GM19324 (cell line): ENCODE data around the gene DAAM2.

ENCODE experiments used
- ATAC-seq: cut with Tn5 transposase; IDR thresholded peaks from one replicate; pipeline ENCODE4 v1.9.1; 2021; ENCODE audit warnings: mild to moderate bottlenecking, moderate library complexity; ENCODE audit not compliant: unreplicated experiment, low FRiP score

The DAAM2 gene

GRCh38 chr6:39786649-39787048 is 5.5 kb upstream of the DAAM2 start:
- ATAC-seq, result no peak

- ATAC-seq, result no peak
Measured at GRCh38 chr6:39787322-39787721, 4.9 kb upstream of the DAAM2 start.

GRCh38 chr6:39790772-39791171 is 1.4 kb upstream of the DAAM2 start:
- no peak for ATAC-seq

GRCh38 chr6:39791311-39791710 is 865 bp upstream of the DAAM2 start:
- ATAC-seq, result no peak

GRCh38 chr6:39792540-39793450 is 619 bp downstream of the DAAM2 start:
- ATAC-seq, result no peak

- ATAC-seq, result no peak
Measured at GRCh38 chr6:39793516-39793915, 1.3 kb downstream of the DAAM2 start.

GRCh38 chr6:39794231-39794630 is 2.1 kb downstream of the DAAM2 start:
- ATAC-seq, result no peak

- ATAC-seq, result no peak
Measured at GRCh38 chr6:39797751-39798150, 5.6 kb downstream of the DAAM2 start.

GRCh38 chr6:39800034-39801032 is 8.2 kb downstream of the DAAM2 start:
- no peak for ATAC-seq

- no peak for ATAC-seq
Measured at GRCh38 chr6:39801456-39802251, 9.5 kb downstream of the DAAM2 start.

GRCh38 chr6:39803872-39804271 is 11.7 kb downstream of the DAAM2 start:
- no peak for ATAC-seq

- ATAC-seq, result no peak
Measured at GRCh38 chr6:39804466-39805065, 12.4 kb downstream of the DAAM2 start.

GRCh38 chr6:39806278-39806677 is 14.1 kb downstream of the DAAM2 start:
- ATAC-seq, result no peak

- no peak for ATAC-seq
Measured at GRCh38 chr6:39808346-39808745, 16.2 kb downstream of the DAAM2 start.

- ATAC-seq, result no peak
Measured at GRCh38 chr6:39808964-39809363, 16.8 kb downstream of the DAAM2 start.

- no peak for ATAC-seq
Measured at GRCh38 chr6:39811835-39812345, 19.7 kb downstream of the DAAM2 start.

GRCh38 chr6:39812496-39812852 is 20.3 kb downstream of the DAAM2 start:
- no peak for ATAC-seq

GRCh38 chr6:39812853-39813533 is 20.8 kb downstream of the DAAM2 start:
- no peak for ATAC-seq

GRCh38 chr6:39814236-39814635 is 22.1 kb downstream of the DAAM2 start:
- no peak for ATAC-seq
